ENCODE results near the gene DYNC1I1.

DYNC1I1 gene

GRCh38 chr7:95772298-95772770, at the start of gene DYNC1I1:
Gene DYNC1I1 (plus strand): TSS chr7:95772554. CDS start chr7:95804730, 32,176 bp downstream.
- Mint-ChIP-seq H3K27me3 (ENCODE audit: low read depth) (peaks cover 29% of the 10 kb centered on the region), H3K4me3 (peak within 1 kb of the TSS; percentile 88 to 89 (median 89)), H3K36me3 (ENCODE audit: low read depth) (no peaks in the 10 kb centered on the region), H3K27ac (no peak within 1 kb of the TSS), H3K9me3 (no peaks in the 10 kb centered on the region), H3K4me1 (peaks cover 7% of the 10 kb centered on the region)
- TF ChIP-seq, protein P1, sequence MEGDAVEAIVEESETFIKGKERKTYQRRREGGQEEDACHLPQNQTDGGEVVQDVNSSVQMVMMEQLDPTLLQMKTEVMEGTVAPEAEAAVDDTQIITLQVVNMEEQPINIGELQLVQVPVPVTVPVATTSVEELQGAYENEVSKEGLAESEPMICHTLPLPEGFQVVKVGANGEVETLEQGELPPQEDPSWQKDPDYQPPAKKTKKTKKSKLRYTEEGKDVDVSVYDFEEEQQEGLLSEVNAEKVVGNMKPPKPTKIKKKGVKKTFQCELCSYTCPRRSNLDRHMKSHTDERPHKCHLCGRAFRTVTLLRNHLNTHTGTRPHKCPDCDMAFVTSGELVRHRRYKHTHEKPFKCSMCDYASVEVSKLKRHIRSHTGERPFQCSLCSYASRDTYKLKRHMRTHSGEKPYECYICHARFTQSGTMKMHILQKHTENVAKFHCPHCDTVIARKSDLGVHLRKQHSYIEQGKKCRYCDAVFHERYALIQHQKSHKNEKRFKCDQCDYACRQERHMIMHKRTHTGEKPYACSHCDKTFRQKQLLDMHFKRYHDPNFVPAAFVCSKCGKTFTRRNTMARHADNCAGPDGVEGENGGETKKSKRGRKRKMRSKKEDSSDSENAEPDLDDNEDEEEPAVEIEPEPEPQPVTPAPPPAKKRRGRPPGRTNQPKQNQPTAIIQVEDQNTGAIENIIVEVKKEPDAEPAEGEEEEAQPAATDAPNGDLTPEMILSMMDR (IDR thresholded peaks at IDR 0.05; ENCODE audit: unreplicated experiment in 3 of 3) = no peak

- no peak overlapping the region for H3K4me3 Mint-ChIP-seq
- no peaks in the 10 kb centered on the region for H3K4me1 Mint-ChIP-seq
- H3K27me3 Mint-ChIP-seq (ENCODE audit: low read depth) = peaks cover 4% of the 10 kb centered on the region
- no peaks in the 10 kb centered on the region for H3K9me3 Mint-ChIP-seq
- H3K36me3 Mint-ChIP-seq (ENCODE audit: low read depth) = no peaks in the 10 kb centered on the region
- TF ChIP-seq, protein P1 (IDR thresholded peaks at IDR 0.05; ENCODE audit: unreplicated experiment in 3 of 3) = peak; percentile 59 to 71 (median 69)
- H3K27ac Mint-ChIP-seq = no peak overlapping the region
Observed at GRCh38 chr7:95723583-95724180, 48.7 kb upstream of the DYNC1I1 start.

DNA sequence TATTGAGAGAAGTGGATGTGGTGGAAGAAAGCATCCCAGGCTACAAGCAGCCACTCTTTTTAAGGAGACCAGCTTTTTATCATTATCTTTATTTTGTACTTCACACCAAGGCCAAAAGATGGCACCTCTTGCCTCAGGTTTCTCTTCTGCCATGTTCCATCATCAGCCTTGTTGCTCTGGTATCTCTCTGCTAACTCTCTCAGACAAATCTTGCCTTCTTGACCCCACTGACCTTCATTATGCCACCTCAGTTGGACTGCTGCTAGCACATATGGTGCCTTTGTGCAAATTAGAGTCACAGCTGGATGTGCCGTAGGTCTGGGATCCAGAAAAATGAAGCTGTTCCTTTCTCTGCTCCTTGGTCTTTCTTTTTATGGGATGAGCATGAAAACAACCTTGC, 47.1 kb upstream of the DYNC1I1 start:
- Mint-ChIP-seq H3K9me3 (no peaks in the 10 kb centered on the region), H3K4me3 (no peak overlapping the region), H3K4me1 (no peaks in the 10 kb centered on the region), H3K27ac (no peak overlapping the region), H3K36me3 (ENCODE audit: low read depth) (no peaks in the 10 kb centered on the region), H3K27me3 (ENCODE audit: low read depth) (peaks cover 4% of the 10 kb centered on the region)
- TF ChIP-seq, protein P1 (IDR thresholded peaks at IDR 0.05; ENCODE audit: unreplicated experiment in 3 of 3) = no peak

GRCh38 chr7:95730493-95731280, 41.7 kb upstream of the DYNC1I1 start:
- H3K36me3 Mint-ChIP-seq (ENCODE audit: low read depth) = no peaks in the 10 kb centered on the region
- H3K9me3 Mint-ChIP-seq = no peaks in the 10 kb centered on the region
- H3K27me3 Mint-ChIP-seq (ENCODE audit: low read depth) = no peaks in the 10 kb centered on the region
- H3K4me3 Mint-ChIP-seq = no peak overlapping the region
- no peaks in the 10 kb centered on the region for H3K4me1 Mint-ChIP-seq
- H3K27ac Mint-ChIP-seq = no peak overlapping the region
- TF ChIP-seq, protein P1 (IDR thresholded peaks at IDR 0.05; ENCODE audit: unreplicated experiment in 3 of 3) = no peak

DNA sequence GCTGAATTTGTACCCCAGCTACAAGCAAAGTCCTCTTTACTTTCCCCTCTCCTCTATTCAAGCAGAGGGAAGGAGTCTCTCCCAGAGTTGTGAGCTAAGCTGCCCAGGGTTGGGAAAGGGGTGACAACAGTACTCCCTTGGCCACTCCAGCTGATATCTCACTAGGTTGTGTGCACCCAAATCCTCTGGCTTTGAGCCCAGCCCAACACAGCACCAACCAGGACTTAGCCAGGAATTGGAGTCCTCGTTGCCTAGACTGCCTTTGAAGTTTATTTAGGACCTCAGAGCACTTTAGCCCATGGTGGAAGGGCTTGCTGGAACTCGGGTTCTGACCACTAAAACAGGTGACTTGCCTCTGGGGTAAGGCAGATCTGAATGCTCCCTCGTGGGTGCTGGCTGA, 35.7 kb upstream of the DYNC1I1 start:
- Mint-ChIP-seq H3K4me3 (no peak overlapping the region), H3K27ac (no peak overlapping the region), H3K9me3 (no peaks in the 10 kb centered on the region), H3K27me3 (ENCODE audit: low read depth) (no peaks in the 10 kb centered on the region), H3K4me1 (no peaks in the 10 kb centered on the region), H3K36me3 (ENCODE audit: low read depth) (no peaks in the 10 kb centered on the region)
- TF ChIP-seq, protein P1 (IDR thresholded peaks at IDR 0.05; ENCODE audit: unreplicated experiment in 3 of 3) = no peak
